Lower leg skin (tissue), 4 donors: ENCODE measurements around the gene CYS1. TPM values are rescaled to one million over a fixed set of nuclear protein-coding genes. Genes with fewer than 3 reads are reported as not detected.

Experiments
- DNase-seq, 2 donors: peaks; one replicate each; pipeline ENCODE4 v3.0.0-alpha.2; 2019; ENCODE audit warnings: low spot score in 2 of 2
- H3K4me3 ChIP-seq: fragments of 200-600 bp; sonication (generic); 2 replicates; pipeline ENCODE4 v1.5.1; 2017; ENCODE audit warnings: mild to moderate bottlenecking, low read depth; ENCODE audit not compliant: poor library complexity, severe bottlenecking
- CTCF ChIP-seq, 3 donors: fragments of 450-650 bp; IDR thresholded peaks; one replicate each; pipeline ENCODE4 v1.5.1; 2016; ENCODE audit warnings: antibody characterized with exemption in 3 of 3, mild to moderate bottlenecking in 3 of 3, moderate library complexity in 2 of 3
- POLR2A ChIP-seq, 2 donors: fragments of 450-650 bp; IDR thresholded peaks; one replicate each; pipeline ENCODE4 v1.6.1; 2016 to 2017; ENCODE audit warnings: antibody characterized with exemption in 2 of 2, mild to moderate bottlenecking in 1 of 2, moderate library complexity in 1 of 2
- WGBS, 2 donors: methylation state at CpG; one replicate each; pipeline ENCODE4 v1.1.5; 2018; 5-methylcytosine and 5-hydroxymethylcytosine counted together
- intact Hi-C: fragments of 100-400 bp; cut with DNase I; formaldehyde crosslinking; loops from one replicate; pipeline ENCODE4 v1.15.0; 2023; ENCODE audit warnings: low total_unique reads
- total RNA-seq, 4 donors: library from RNA; depleted of rRNA; stranded (reverse); fragments of >200 nt; gene quantifications; one replicate each; pipeline ENCODE4 v1.1.0, GENCODE V29; 2016

Gene CYS1
- total RNA-seq, 4 donors from 2014 or later: 0.25 to 0.98 (median 0.62) TPM; not detected in 1

- no peak overlapping the region for H3K4me3 ChIP-seq
- WGBS, 2 donors: 76 to 81% methylated on average over 8 of the region's 8 CpGs
- intact Hi-C loops: loop anchor here (5.0 to 10.0 kb wide), 2 partner anchors 364 to 591 kb away; no protein-coding TSS in a partner anchor
- TF ChIP-seq CTCF (IDR thresholded peaks at IDR 0.05) (no peak), POLR2A (IDR thresholded peaks at IDR 0.05) (no peak)
- DNase-seq: no peak
Measured at GRCh38 chr2:10073706-10074105, 6.5 kb downstream of the CYS1 start.

- intact Hi-C loops: loop anchor here (5.0 to 10.0 kb wide), 2 partner anchors 364 to 592 kb away; no protein-coding TSS in a partner anchor
- TF ChIP-seq POLR2A (IDR thresholded peaks at IDR 0.05): no peak
- no peak for TF ChIP-seq CTCF (IDR thresholded peaks at IDR 0.05)
- 33 to 35% methylated on average over 19 to 20 of the region's 20 CpGs for WGBS, 2 donors
- no peak overlapping the region for H3K4me3 ChIP-seq
- peak; percentile 77 to 94 for DNase-seq
Measured at GRCh38 chr2:10072656-10073480, 7.3 kb downstream of the CYS1 start.

GRCh38 chr2:10071595-10071994 is 8.6 kb downstream of the CYS1 start:
- no peak for DNase-seq

DNA sequence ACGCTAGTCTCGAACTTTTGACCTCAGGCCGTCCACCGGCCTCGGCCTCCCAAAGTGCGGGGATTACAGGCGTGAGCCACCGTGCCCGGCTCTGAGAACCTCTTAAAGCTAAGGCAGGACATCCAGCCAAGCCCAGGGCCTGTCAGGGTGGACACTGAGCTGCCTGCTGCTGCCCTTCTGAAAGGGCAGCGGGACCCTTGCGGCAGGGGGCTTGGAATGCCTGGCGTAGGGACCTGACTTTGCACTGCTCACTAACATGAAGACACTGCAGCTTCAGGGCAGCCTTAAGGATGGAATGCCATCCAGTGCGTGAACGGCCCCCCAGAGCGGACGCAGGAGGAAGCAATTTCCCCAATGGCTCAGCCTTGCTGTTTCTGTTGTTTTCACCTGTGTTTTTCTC is 9.0 kb downstream of the CYS1 start:
- no peak for TF ChIP-seq CTCF (IDR thresholded peaks at IDR 0.05)
- no peak for TF ChIP-seq POLR2A (IDR thresholded peaks at IDR 0.05)
- WGBS, 2 donors: 97% methylated on average over 16 of the region's 16 CpGs
- intact Hi-C loops: loop anchor here (5.0 to 10.0 kb wide), 2 partner anchors 366 to 594 kb away; no protein-coding TSS in a partner anchor
- DNase-seq: no peak
- no peak overlapping the region for H3K4me3 ChIP-seq

More at GRCh38 chr2:10071595-10071994, 8.6 kb downstream of the CYS1 start:
- TF ChIP-seq CTCF (IDR thresholded peaks at IDR 0.05) (no peak), POLR2A (IDR thresholded peaks at IDR 0.05) (no peak)
- intact Hi-C loops: loop anchor here (5.0 to 10.0 kb wide), 2 partner anchors 366 to 593 kb away; no protein-coding TSS in a partner anchor
- H3K4me3 ChIP-seq: no peak overlapping the region
- WGBS, 2 donors: 95 to 96% methylated on average over 7 of the region's 7 CpGs

- 94% methylated on average over 1 of the region's 1 CpG for WGBS, 2 donors
- no peak for TF ChIP-seq CTCF (IDR thresholded peaks at IDR 0.05)
- TF ChIP-seq POLR2A (IDR thresholded peaks at IDR 0.05): no peak
- H3K4me3 ChIP-seq: no peak overlapping the region
- DNase-seq: no peak
- intact Hi-C loops: no loop called here
Measured at GRCh38 chr2:10067881-10068280, 12.3 kb downstream of the CYS1 start.
